Coronary artery (tissue), 2 donors: ENCODE data around the gene NUBP2.

Experiments
- DNase-seq: peaks from one replicate; pipeline ENCODE4 v3.0.0-alpha.2; 2017; ENCODE audit warnings: low spot score
- H3K27ac ChIP-seq, 2 donors: fragments of 200-600 bp; sonication (generic); one replicate each; pipeline ENCODE4 v1.5.1; 2016 to 2019
- H3K4me3 ChIP-seq: fragments of 200-600 bp; sonication (generic); 2 replicates; pipeline ENCODE4 v1.5.1; 2016; ENCODE audit warnings: mild to moderate bottlenecking, moderate library complexity
- CTCF ChIP-seq: fragments of 200-600 bp; sonication (generic); IDR thresholded peaks from one replicate; pipeline ENCODE4 v1.5.1; 2019; ENCODE audit warnings: antibody characterized with exemption

The NUBP2 gene

GRCh38 chr16:1768767-1769401 lies 13.9 kb upstream of the NUBP2 start:
- H3K4me3 ChIP-seq = no peak overlapping the region
- no peak overlapping the region for H3K27ac ChIP-seq
- no peak for TF ChIP-seq CTCF
- no peak for DNase-seq

GRCh38 chr16:1769402-1770300 lies 13.1 kb upstream of the NUBP2 start:
- DNase-seq = no peak
- peak overlapping the region; percentile 82 to 91 for H3K27ac ChIP-seq
- H3K4me3 ChIP-seq = peak overlapping the region; percentile 98
- no peak for TF ChIP-seq CTCF

- Histone ChIP-seq H3K27ac (peak overlapping the region; percentile 82 to 91), H3K4me3 (peak overlapping the region; percentile 98)
- no peak for TF ChIP-seq CTCF
- DNase-seq = no peak
Observed at GRCh38 chr16:1770328-1771187, 12.2 kb upstream of the NUBP2 start.

GRCh38 chr16:1771188-1771863 lies 11.4 kb upstream of the NUBP2 start, which contains the start of gene NME3:
TSS of gene NME3 (minus strand) at chr16:1771543. CDS start at chr16:1771534, 9 bp downstream.
- TF ChIP-seq CTCF = no peak

GRCh38 chr16:1771864-1772361 lies 10.8 kb upstream of the NUBP2 start:
- H3K27ac ChIP-seq = peak overlapping the region; percentile 82 to 91
- DNase-seq = no peak
- peak overlapping the region; percentile 98 for H3K4me3 ChIP-seq
- no peak for TF ChIP-seq CTCF

More at GRCh38 chr16:1771188-1771863, 11.4 kb upstream of the NUBP2 start, which contains the start of gene NME3:
- Histone ChIP-seq H3K4me3 (peak within 1 kb of the TSS; percentile 98), H3K27ac (peak within 1 kb of the TSS; percentile 82 to 91)
- no peak for DNase-seq

GRCh38 chr16:1772362-1772907 lies 10.3 kb upstream of the NUBP2 start, which contains the start of gene EME2:
TSS of gene EME2 (plus strand) at chr16:1772810. CDS start at chr16:1773228, 418 bp downstream.
- TF ChIP-seq CTCF = no peak
- DNase-seq = no peak
- peak within 1 kb of the TSS; percentile 98 for H3K4me3 ChIP-seq
- H3K27ac ChIP-seq = peak within 1 kb of the TSS; percentile 82 to 91
